OCI-LY7 (cell line): ENCODE measurements around the gene PRKCA. TPM values are rescaled to one million over a fixed set of nuclear protein-coding genes. Genes with fewer than 3 reads are reported as not detected.
A peak's percentile ranks its signal among the peaks of the same experiment; 100 is the strongest.

Experiments
- BruUV-seq: library from RNA; stranded (reverse); fragments of 400-500 nt; replicated peaks from 2 replicates; lab custom pipeline; 2021; lab: Mats Ljungman, UMichigan
- CTCF ChIA-PET: fragments of 300-600 bp; sonication (Branson Sonifier 250); formaldehyde crosslinking; loops from one replicate; lab custom pipeline; 2022; ENCODE audit warnings: antibody characterized with exemption; ENCODE audit not compliant: unreplicated experiment; lab: Charles Lee
- POLR2A ChIA-PET: fragments of 300-600 bp; sonication (Branson Sonifier 250); formaldehyde crosslinking; loops from one replicate; lab custom pipeline; 2022; ENCODE audit warnings: antibody characterized with exemption; lab: Charles Lee
- DNase-seq: peaks from one replicate; pipeline ENCODE4 v3.0.0-alpha.2; 2015; ENCODE audit warnings: low spot score
- H2AFZ ChIP-seq: fragments of 200-600 bp; sonication (generic), shearing (Covaris generic); 2 replicates; pipeline ENCODE4 v1.6.1; 2014; ENCODE audit warnings: mild to moderate bottlenecking, antibody characterized with exemption, low read length, moderate library complexity
- H3K27ac ChIP-seq: fragments of 200-600 bp; sonication (generic); 2 replicates; pipeline ENCODE4 v1.5.1; 2014; ENCODE audit warnings: mixed run types, low read depth, mild to moderate bottlenecking, moderate library complexity, low read length, inconsistent platforms; ENCODE audit not compliant: poor library complexity, severe bottlenecking
- H3K36me3 ChIP-seq: fragments of 200-600 bp; sonication (generic); 2 replicates; pipeline ENCODE4 v1.6.1; 2014; ENCODE audit warnings: mild to moderate bottlenecking, antibody characterized with exemption, low read length, moderate library complexity, mixed read lengths; ENCODE audit not compliant: insufficient read depth
- H3K4me1 ChIP-seq: fragments of 200-600 bp; sonication (generic); 2 replicates; pipeline ENCODE4 v1.5.1; 2014; ENCODE audit warnings: mild to moderate bottlenecking, low read length; ENCODE audit not compliant: insufficient read depth, poor library complexity, severe bottlenecking
- H3K4me2 ChIP-seq: fragments of 200-600 bp; sonication (generic); 2 replicates; pipeline ENCODE4 v1.6.1; 2014; ENCODE audit warnings: mild to moderate bottlenecking, low read length
- H3K4me3 ChIP-seq: fragments of 200-600 bp; sonication (generic); 2 replicates; pipeline ENCODE4 v1.5.1; 2014; ENCODE audit warnings: mild to moderate bottlenecking, low read depth, low read length; ENCODE audit not compliant: poor library complexity, severe bottlenecking
- H3K79me2 ChIP-seq: fragments of 200-600 bp; sonication (generic); 2 replicates; pipeline ENCODE4 v1.6.1; 2016; ENCODE audit warnings: low read depth, mild to moderate bottlenecking, low read length, moderate library complexity, mixed read lengths; ENCODE audit not compliant: insufficient read depth
- H3K9me2 ChIP-seq: fragments of 200-600 bp; sonication (generic); 2 replicates; pipeline ENCODE4 v1.6.1; 2016; ENCODE audit warnings: mild to moderate bottlenecking, low read length, mixed read lengths; ENCODE audit not compliant: insufficient read depth
- H3K9me3 ChIP-seq: fragments of 200-600 bp; sonication (generic); 2 replicates; pipeline ENCODE4 v1.6.1; 2014; ENCODE audit warnings: mild to moderate bottlenecking, mixed run types, low read length, mixed read lengths
- H4K20me1 ChIP-seq: fragments of 200-600 bp; sonication (generic); 2 replicates; pipeline ENCODE4 v1.6.1; 2014; ENCODE audit warnings: mild to moderate bottlenecking, antibody characterized with exemption, low read length, moderate library complexity, mixed read lengths; ENCODE audit not compliant: insufficient read depth
- CTCF ChIP-seq: fragments of 200-600 bp; sonication (generic); conservative IDR thresholded peaks from 2 replicates; pipeline ENCODE4 v1.5.1; 2014; ENCODE audit warnings: mild to moderate bottlenecking, antibody characterized with exemption, low read length, moderate library complexity, mixed read lengths
- EZH2phosphoT487 ChIP-seq: fragments of 200-600 bp; sonication (generic); IDR thresholded peaks from 2 replicates; pipeline ENCODE4 v1.6.1; 2018; ENCODE audit warnings: low read depth, borderline replicate concordance, mild to moderate bottlenecking, mixed run types, antibody characterized with exemption, low read length, moderate library complexity, mixed read lengths
- intact Hi-C: fragments of 100-400 bp; cut with micrococcal nuclease; formaldehyde crosslinking; loops from one replicate; pipeline ENCODE4 v1.10.0; 2022; ENCODE audit not compliant: unreplicated experiment
- total RNA-seq, 2 experiments: library from RNA; depleted of rRNA in 1 of 2; stranded (reverse); fragments of >200 nt in 1 of 2; shearing (Covaris generic) in 1 of 2; gene quantifications; 2 replicates each; pipeline ENCODE4 v1.2.3, GENCODE V29; 2014 to 2022

The PRKCA gene
- total RNA-seq, 2 experiments from 2014 or later: 6.6 to 32.1 TPM

GRCh38 chr17:66449418-66449977 is 147.1 kb downstream of the PRKCA start:
- intact Hi-C loops: loop anchor here (10.0 kb wide), 1 partner anchor 255 kb away; no protein-coding TSS in a partner anchor
- ChIA-PET POLR2A (interaction anchor here (0.7 to 1.2 kb wide), 3 partner anchors 9 to 674 kb away, joined by 4 to 7 read pairs (median 4); no protein-coding TSS in a partner anchor), CTCF (interaction anchor here (0.6 kb wide), 1 partner anchor 247 kb away, joined by 3 read pairs; no protein-coding TSS in a partner anchor)
- Histone ChIP-seq H3K27ac (no peak overlapping the region), H3K36me3 (no peaks in the 10 kb centered on the region; the same call in 1 of the 2 replicates), H3K4me3 (no peak overlapping the region), H3K9me3 (0 out of 2 replicates have a peak, but pooled peaks cover 6% of the 10 kb centered on the region), H4K20me1 (no peaks in the 10 kb centered on the region), H3K9me2 (no peaks in the 10 kb centered on the region), H3K4me2 (0 out of 2 replicates have a peak overlapping the region, but pooled peaks have one; percentile 2), H3K4me1 (peaks cover 49% of the 10 kb centered on the region), H3K79me2 (no peaks in the 10 kb centered on the region), H2AFZ (no peak overlapping the region)
- no TSS peak for BruUV-seq
- TF ChIP-seq CTCF: no peak
- no peak for DNase-seq

- Histone ChIP-seq H3K9me3 (no peaks in the 10 kb centered on the region), H2AFZ (no peak overlapping the region), H3K4me3 (no peak overlapping the region), H3K4me1 (peaks cover 42% of the 10 kb centered on the region), H4K20me1 (no peaks in the 10 kb centered on the region), H3K4me2 (no peak overlapping the region), H3K9me2 (no peaks in the 10 kb centered on the region), H3K79me2 (no peaks in the 10 kb centered on the region), H3K27ac (no peak overlapping the region), H3K36me3 (no peaks in the 10 kb centered on the region)
- intact Hi-C loops: no loop called here
- CTCF ChIA-PET: interaction anchor here (0.6 kb wide), 1 partner anchor 248 kb away, joined by 3 read pairs; no protein-coding TSS in a partner anchor
- TF ChIP-seq CTCF (no peak), EZH2phosphoT487 (no peak)
- POLR2A ChIA-PET: no interaction called here
- DNase-seq: no peak
- no TSS peak for BruUV-seq
These were observed 147.8 kb downstream of the PRKCA start for GRCh38 chr17:66450008-66450851.

GRCh38 chr17:66450852-66451158 is 148.4 kb downstream of the PRKCA start:
- H4K20me1 ChIP-seq: no peaks in the 10 kb centered on the region
- no peak overlapping the region for H3K27ac ChIP-seq
- H3K9me3 ChIP-seq: no peaks in the 10 kb centered on the region
- ChIA-PET CTCF (no interaction called here), POLR2A (no interaction called here)
- no peak overlapping the region for H3K4me3 ChIP-seq
- H3K79me2 ChIP-seq: no peaks in the 10 kb centered on the region
- no peak for TF ChIP-seq EZH2phosphoT487
- TF ChIP-seq CTCF: no peak
- no peaks in the 10 kb centered on the region for H3K36me3 ChIP-seq
- H3K4me2 ChIP-seq: no peak overlapping the region
- BruUV-seq: no TSS peak
- H3K4me1 ChIP-seq: peaks cover 36% of the 10 kb centered on the region
- intact Hi-C loops: no loop called here
- no peaks in the 10 kb centered on the region for H3K9me2 ChIP-seq
- no peak overlapping the region for H2AFZ ChIP-seq
- DNase-seq: no peak
